ENCODE data around the gene RBM20.

The RBM20 gene

GRCh38 chr10:110829721-110830410 lies 185.7 kb downstream of the RBM20 start:
- H3K4me3 Mint-ChIP-seq: no peak overlapping the region
- H3K4me1 Mint-ChIP-seq: peaks cover 17% of the 10 kb centered on the region
- no peaks in the 10 kb centered on the region for H3K27me3 Mint-ChIP-seq
- H3K27ac Mint-ChIP-seq: no peak overlapping the region
- no peaks in the 10 kb centered on the region for H3K9me3 Mint-ChIP-seq
- no peaks in the 10 kb centered on the region for H3K36me3 Mint-ChIP-seq

GRCh38 chr10:110833234-110833940 lies 189.3 kb downstream of the RBM20 start:
- Mint-ChIP-seq H3K36me3 (no peaks in the 10 kb centered on the region), H3K4me1 (peaks cover 47% of the 10 kb centered on the region), H3K27ac (peak overlapping the region; percentile 41), H3K4me3 (no peak overlapping the region), H3K9me3 (no peaks in the 10 kb centered on the region), H3K27me3 (no peaks in the 10 kb centered on the region)

DNA sequence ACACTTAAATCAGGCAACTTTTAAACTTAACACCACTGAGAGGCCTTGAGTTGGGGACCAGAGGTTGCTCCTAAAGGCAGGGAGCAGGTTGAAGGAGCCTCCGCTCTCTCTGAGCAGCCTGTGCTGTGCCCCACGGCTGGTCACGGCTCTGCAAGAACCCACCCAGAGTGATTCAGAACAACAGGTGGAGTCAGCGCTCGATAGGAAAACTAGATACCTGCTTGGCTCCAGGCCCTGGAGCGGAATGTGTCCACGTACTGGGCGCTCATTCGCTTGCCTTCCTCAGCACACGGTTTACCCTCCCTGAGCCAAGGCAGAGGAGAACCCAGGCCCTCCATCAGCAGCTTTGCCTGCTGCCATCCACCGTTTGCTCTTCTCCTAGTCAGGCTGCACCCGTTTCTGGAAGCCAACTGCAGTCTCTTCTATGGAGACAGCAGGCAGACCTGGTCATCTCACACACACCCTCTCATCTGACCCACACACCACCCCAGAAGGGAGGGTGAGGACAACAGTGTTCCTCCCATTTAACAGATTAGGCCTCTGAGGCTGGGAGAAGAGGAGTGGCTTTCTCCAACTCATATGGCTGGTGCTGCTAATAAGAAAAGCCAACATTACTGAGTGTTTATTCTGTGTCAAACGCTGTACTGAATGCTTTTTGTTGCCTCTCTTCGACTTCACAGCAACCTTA lies 189.9 kb downstream of the RBM20 start:
- H3K27me3 Mint-ChIP-seq: no peaks in the 10 kb centered on the region
- peak overlapping the region; percentile 71 for H3K27ac Mint-ChIP-seq
- no peak overlapping the region for H3K4me3 Mint-ChIP-seq
- H3K36me3 Mint-ChIP-seq: no peaks in the 10 kb centered on the region
- H3K4me1 Mint-ChIP-seq: peaks cover 47% of the 10 kb centered on the region
- H3K9me3 Mint-ChIP-seq: no peaks in the 10 kb centered on the region

DNA sequence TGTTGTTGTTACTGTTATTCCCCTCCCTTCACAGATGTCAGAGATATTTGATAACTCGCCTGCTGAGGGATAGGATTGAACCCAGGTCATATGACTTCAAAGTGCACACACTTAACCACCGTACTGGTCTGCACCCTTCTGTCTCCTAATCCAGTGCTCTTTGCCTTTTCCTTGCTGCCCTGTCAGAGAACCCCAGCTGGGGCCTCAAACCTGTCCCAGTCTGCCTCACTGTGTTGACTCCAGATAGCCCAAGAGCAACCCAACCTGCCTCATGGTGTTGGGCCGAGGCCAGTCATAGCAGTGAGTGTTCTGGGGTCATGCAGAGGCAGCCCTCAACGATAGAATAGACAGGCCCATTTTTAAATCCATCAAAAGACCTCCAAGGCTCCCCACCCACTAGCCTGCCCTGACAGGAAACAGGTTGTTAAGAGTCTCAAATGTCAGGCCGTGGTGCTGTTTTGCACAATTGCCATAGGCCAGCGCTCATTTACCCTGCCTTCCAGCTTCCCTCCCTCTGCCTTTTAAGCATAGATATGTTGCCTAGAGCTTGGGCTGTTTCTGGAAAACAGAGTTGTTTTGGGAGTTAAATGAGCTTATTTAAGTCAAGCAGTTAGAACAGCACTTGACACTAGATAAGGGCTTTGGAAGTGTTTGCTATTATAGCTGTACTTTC lies 190.6 kb downstream of the RBM20 start:
- Mint-ChIP-seq H3K36me3 (no peaks in the 10 kb centered on the region), H3K9me3 (no peaks in the 10 kb centered on the region), H3K27ac (peak overlapping the region; percentile 71), H3K4me1 (peaks cover 47% of the 10 kb centered on the region), H3K27me3 (no peaks in the 10 kb centered on the region), H3K4me3 (peak overlapping the region; percentile 47)

- Mint-ChIP-seq H3K4me3 (no peak overlapping the region), H3K36me3 (no peaks in the 10 kb centered on the region), H3K9me3 (no peaks in the 10 kb centered on the region), H3K4me1 (peaks cover 49% of the 10 kb centered on the region), H3K27ac (peak overlapping the region; percentile 88), H3K27me3 (no peaks in the 10 kb centered on the region)
Observed at GRCh38 chr10:110835841-110836240, 191.7 kb downstream of the RBM20 start.

DNA sequence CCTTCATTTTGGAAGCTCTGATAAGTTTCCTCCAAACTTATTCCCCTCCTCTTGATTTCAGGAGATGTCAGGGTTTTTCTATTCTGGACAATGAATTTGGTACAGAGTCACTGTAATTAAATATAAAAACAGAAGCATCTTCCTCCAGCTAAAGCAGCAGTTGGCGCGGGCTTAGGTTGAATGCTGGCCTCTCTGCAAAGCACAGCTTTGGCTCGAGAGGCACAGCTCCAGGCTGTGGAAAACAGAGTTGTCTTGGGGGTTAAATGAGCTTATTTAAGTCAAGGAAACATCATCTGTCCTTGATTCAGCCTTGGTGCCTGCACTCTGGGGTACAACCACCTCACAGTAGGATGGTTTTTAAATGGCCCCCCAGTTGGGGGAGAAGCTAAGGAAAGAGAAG lies 192.6 kb downstream of the RBM20 start:
- no peaks in the 10 kb centered on the region for H3K36me3 Mint-ChIP-seq
- H3K27me3 Mint-ChIP-seq: no peaks in the 10 kb centered on the region
- no peak overlapping the region for H3K4me3 Mint-ChIP-seq
- peaks cover 57% of the 10 kb centered on the region for H3K4me1 Mint-ChIP-seq
- no peaks in the 10 kb centered on the region for H3K9me3 Mint-ChIP-seq
- no peak overlapping the region for H3K27ac Mint-ChIP-seq

- Mint-ChIP-seq H3K9me3 (no peaks in the 10 kb centered on the region), H3K27me3 (no peaks in the 10 kb centered on the region), H3K27ac (no peak overlapping the region), H3K4me1 (peaks cover 66% of the 10 kb centered on the region), H3K4me3 (no peak overlapping the region), H3K36me3 (no peaks in the 10 kb centered on the region)
Observed at GRCh38 chr10:110837418-110838171, 193.5 kb downstream of the RBM20 start.

- Mint-ChIP-seq H3K27ac (no peak overlapping the region), H3K36me3 (no peaks in the 10 kb centered on the region), H3K9me3 (no peaks in the 10 kb centered on the region), H3K4me1 (peaks cover 75% of the 10 kb centered on the region), H3K27me3 (no peaks in the 10 kb centered on the region), H3K4me3 (no peak overlapping the region)
Observed at GRCh38 chr10:110840225-110840922, 196.2 kb downstream of the RBM20 start.

GRCh38 chr10:110840923-110841428 lies 196.8 kb downstream of the RBM20 start:
- no peak overlapping the region for H3K4me3 Mint-ChIP-seq
- no peaks in the 10 kb centered on the region for H3K9me3 Mint-ChIP-seq
- H3K27ac Mint-ChIP-seq: peak overlapping the region; percentile 41
- H3K4me1 Mint-ChIP-seq: peaks cover 75% of the 10 kb centered on the region
- H3K27me3 Mint-ChIP-seq: no peaks in the 10 kb centered on the region
- H3K36me3 Mint-ChIP-seq: no peaks in the 10 kb centered on the region

GRCh38 chr10:110841767-110842267 lies 197.7 kb downstream of the RBM20 start:
- Mint-ChIP-seq H3K4me3 (peak overlapping the region; percentile 62), H3K27ac (peak overlapping the region; percentile 84), H3K9me3 (no peaks in the 10 kb centered on the region), H3K27me3 (no peaks in the 10 kb centered on the region), H3K36me3 (no peaks in the 10 kb centered on the region), H3K4me1 (peaks cover 73% of the 10 kb centered on the region)

- no peaks in the 10 kb centered on the region for H3K36me3 Mint-ChIP-seq
- H3K9me3 Mint-ChIP-seq: no peaks in the 10 kb centered on the region
- H3K4me3 Mint-ChIP-seq: peak overlapping the region; percentile 62
- H3K4me1 Mint-ChIP-seq: peaks cover 73% of the 10 kb centered on the region
- H3K27ac Mint-ChIP-seq: peak overlapping the region; percentile 69
- no peaks in the 10 kb centered on the region for H3K27me3 Mint-ChIP-seq
Observed at GRCh38 chr10:110842326-110842904, 198.3 kb downstream of the RBM20 start.

DNA sequence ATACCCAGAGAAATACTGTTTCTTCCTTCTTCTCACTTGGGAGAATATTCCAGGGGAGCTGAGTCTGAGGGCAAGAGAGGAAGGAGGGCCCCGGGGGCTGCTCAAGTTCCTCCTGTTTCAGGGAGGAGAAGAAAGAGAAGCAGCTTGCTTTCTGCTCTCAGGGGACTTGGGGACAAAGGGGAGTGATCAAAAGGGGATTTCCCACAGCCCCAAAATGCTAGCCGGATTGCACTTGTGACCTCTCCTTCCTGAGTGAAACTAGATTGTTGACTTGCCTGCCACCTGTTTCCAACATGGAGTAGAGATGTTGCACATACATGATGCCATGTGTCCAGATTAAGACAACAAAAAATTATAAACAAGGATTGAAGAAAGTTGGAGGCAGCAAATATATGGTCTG lies 198.9 kb downstream of the RBM20 start:
- peaks cover 68% of the 10 kb centered on the region for H3K4me1 Mint-ChIP-seq

GRCh38 chr10:110843796-110844616 lies 199.9 kb downstream of the RBM20 start:
- Mint-ChIP-seq H3K4me1 (peaks cover 70% of the 10 kb centered on the region), H3K36me3 (no peaks in the 10 kb centered on the region), H3K4me3 (no peak overlapping the region), H3K27me3 (no peaks in the 10 kb centered on the region), H3K27ac (peak overlapping the region; percentile 46), H3K9me3 (no peaks in the 10 kb centered on the region)

More for the DNA sequence above, 198.9 kb downstream of the RBM20 start:
- no peaks in the 10 kb centered on the region for H3K36me3 Mint-ChIP-seq
- no peaks in the 10 kb centered on the region for H3K9me3 Mint-ChIP-seq
- peak overlapping the region; percentile 59 for H3K4me3 Mint-ChIP-seq
- no peaks in the 10 kb centered on the region for H3K27me3 Mint-ChIP-seq
- peak overlapping the region; percentile 69 for H3K27ac Mint-ChIP-seq

Data from activated naive CD4-positive, alpha-beta T cell treated with anti-CD3 and anti-CD28 coated beads, Interleukin-2, amount 50 U/mL, for 24 hours (primary cell).